ENCODE data around the gene GRB14. TPM values are rescaled to one million over a fixed set of nuclear protein-coding genes. Genes with fewer than 3 reads are reported as not detected.
A peak's percentile ranks its signal among the peaks of the same experiment; 100 is the strongest.

The GRB14 gene
- total RNA-seq, 2 experiments from 2014 or later: not detected

DNA sequence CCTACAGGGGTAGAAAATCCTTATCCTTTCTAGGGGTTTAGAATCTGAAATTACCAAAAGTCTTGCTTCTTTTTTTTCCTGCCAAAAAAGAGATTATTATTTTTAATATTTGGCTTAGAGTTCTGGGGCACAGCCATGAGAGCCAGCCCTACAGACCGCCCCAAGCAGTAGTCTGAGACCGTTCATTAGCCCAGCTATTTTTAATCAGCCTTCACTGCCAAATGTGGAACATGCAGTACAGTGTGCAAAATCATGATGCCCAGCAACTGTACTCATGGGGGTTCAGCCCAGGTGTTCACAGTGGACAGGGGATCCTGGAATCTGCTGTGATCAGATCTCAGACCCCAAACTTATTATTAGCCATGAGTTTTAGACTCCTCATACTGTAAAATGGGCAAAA, 60.4 kb downstream of the GRB14 start:
- no peak overlapping the region for H3K4me3 ChIP-seq (ENCODE audit: low read depth, low read length, poor library complexity, severe bottlenecking)
- no TSS peak for BruUV-seq (replicated peaks)
- CTCF ChIA-PET (ENCODE audit: unreplicated experiment): no interaction called here
- no peak overlapping the region for H2AFZ ChIP-seq (ENCODE audit: low read length)
- no peak overlapping the region for H3K27ac ChIP-seq (ENCODE audit: low read depth, low read length, poor library complexity, severe bottlenecking)
- TF ChIP-seq, protein P1, sequence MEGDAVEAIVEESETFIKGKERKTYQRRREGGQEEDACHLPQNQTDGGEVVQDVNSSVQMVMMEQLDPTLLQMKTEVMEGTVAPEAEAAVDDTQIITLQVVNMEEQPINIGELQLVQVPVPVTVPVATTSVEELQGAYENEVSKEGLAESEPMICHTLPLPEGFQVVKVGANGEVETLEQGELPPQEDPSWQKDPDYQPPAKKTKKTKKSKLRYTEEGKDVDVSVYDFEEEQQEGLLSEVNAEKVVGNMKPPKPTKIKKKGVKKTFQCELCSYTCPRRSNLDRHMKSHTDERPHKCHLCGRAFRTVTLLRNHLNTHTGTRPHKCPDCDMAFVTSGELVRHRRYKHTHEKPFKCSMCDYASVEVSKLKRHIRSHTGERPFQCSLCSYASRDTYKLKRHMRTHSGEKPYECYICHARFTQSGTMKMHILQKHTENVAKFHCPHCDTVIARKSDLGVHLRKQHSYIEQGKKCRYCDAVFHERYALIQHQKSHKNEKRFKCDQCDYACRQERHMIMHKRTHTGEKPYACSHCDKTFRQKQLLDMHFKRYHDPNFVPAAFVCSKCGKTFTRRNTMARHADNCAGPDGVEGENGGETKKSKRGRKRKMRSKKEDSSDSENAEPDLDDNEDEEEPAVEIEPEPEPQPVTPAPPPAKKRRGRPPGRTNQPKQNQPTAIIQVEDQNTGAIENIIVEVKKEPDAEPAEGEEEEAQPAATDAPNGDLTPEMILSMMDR (conservative IDR thresholded peaks at IDR 0.05; ENCODE audit: low read length): no peak
- H3K4me1 ChIP-seq (ENCODE audit: insufficient read depth, low read length, poor library complexity, severe bottlenecking): no peaks in the 10 kb centered on the region
- no peaks in the 10 kb centered on the region for H4K20me1 ChIP-seq (ENCODE audit: insufficient read depth, low read length)
- no peaks in the 10 kb centered on the region for H3K79me2 ChIP-seq (ENCODE audit: insufficient read depth, low read depth, low read length)
- no peak for DNase-seq (ENCODE audit: low spot score)
- H3K9me3 ChIP-seq (ENCODE audit: low read length): no peaks in the 10 kb centered on the region
- no peaks in the 10 kb centered on the region for H3K36me3 ChIP-seq (ENCODE audit: insufficient read depth, low read length)
- H3K4me2 ChIP-seq (ENCODE audit: low read length): no peak overlapping the region
- POLR2A ChIA-PET: interaction anchor here (0.6 to 1.4 kb wide), 4 partner anchors 35 to 1206 kb away, joined by 3 read pairs; no protein-coding TSS in a partner anchor
- no peaks in the 10 kb centered on the region for H3K9me2 ChIP-seq (ENCODE audit: insufficient read depth, low read length)
- intact Hi-C loops (cut with micrococcal nuclease; ENCODE audit: unreplicated experiment): loop anchor here (5.0 to 10.0 kb wide), 2 partner anchors 156 to 354 kb away; no protein-coding TSS in a partner anchor

DNA sequence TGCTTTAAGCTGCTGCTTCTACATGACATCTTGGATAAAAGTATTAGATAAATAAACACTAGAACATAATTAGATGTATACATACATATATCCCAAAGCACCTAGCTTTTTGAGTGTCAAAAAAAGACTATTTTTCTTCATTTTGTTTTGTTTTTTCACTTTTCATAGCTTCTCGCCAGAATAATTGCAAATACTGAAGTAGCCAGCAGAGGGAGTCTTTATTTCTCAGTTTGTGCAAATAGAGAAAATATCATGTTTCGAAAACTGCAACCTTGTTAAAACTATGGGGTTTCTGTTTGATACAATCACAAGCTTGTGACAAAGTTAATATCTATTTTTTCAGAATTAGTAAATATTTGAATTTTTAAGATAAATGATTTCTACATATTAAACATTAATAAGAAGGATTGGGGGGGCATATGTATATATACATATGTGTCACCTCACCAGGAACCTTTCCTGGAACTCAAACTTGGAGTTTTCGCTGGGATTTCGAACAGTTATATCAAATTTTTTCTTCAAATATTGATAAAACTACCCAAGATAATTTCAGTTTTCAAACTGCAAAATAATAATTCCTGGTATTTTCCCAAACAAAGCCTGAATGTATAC, 61.0 kb downstream of the GRB14 start:
- TF ChIP-seq, protein P1 (conservative IDR thresholded peaks at IDR 0.05; ENCODE audit: low read length): peak; percentile 87
- TF ChIP-seq EZH2phosphoT487 (IDR thresholded peaks at IDR 0.05; ENCODE audit: borderline replicate concordance, low read depth, low read length): no peak
- POLR2A ChIA-PET: interaction anchor here (0.6 to 1.4 kb wide), 4 partner anchors 36 to 459 kb away, joined by 3 to 5 read pairs (median 3); no protein-coding TSS in a partner anchor

DNA sequence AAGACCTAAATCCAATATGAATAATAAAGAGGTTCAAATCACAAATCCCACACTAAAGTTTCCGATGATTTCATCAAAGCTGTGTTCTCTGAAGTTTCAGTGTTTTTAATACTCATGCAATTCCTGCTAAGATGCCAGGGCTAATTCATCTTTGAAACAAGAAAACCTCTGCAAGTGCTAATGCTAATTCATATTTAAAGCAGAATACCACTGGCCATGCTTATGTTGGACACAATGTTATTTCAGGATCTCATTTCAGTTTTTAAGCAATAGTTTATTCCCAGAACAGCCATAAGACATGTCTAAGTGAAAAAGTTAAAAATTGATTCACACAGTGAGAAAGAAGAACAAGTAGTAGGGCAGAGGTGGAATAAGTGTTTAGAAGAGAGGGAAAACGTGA, 62.8 kb downstream of the GRB14 start:
- no peaks in the 10 kb centered on the region for H3K4me1 ChIP-seq (ENCODE audit: insufficient read depth, low read length, poor library complexity, severe bottlenecking)
- no TSS peak for BruUV-seq (replicated peaks)
- POLR2A ChIA-PET: no interaction called here

More for the DNA sequence above, 61.0 kb downstream of the GRB14 start:
- Histone ChIP-seq H3K79me2 (ENCODE audit: insufficient read depth, low read depth, low read length) (no peaks in the 10 kb centered on the region), H3K9me3 (ENCODE audit: low read length) (no peaks in the 10 kb centered on the region), H3K4me2 (ENCODE audit: low read length) (no peak overlapping the region), H3K4me3 (ENCODE audit: low read depth, low read length, poor library complexity, severe bottlenecking) (no peak overlapping the region), H3K36me3 (ENCODE audit: insufficient read depth, low read length) (no peaks in the 10 kb centered on the region), H3K4me1 (ENCODE audit: insufficient read depth, low read length, poor library complexity, severe bottlenecking) (no peaks in the 10 kb centered on the region), H4K20me1 (ENCODE audit: insufficient read depth, low read length) (no peaks in the 10 kb centered on the region), H3K27ac (ENCODE audit: low read depth, low read length, poor library complexity, severe bottlenecking) (no peak overlapping the region), H2AFZ (ENCODE audit: low read length) (no peak overlapping the region), H3K9me2 (ENCODE audit: insufficient read depth, low read length) (no peaks in the 10 kb centered on the region)
- no TSS peak for BruUV-seq (replicated peaks)
- CTCF ChIA-PET (ENCODE audit: unreplicated experiment): interaction anchor here (0.6 kb wide), 1 partner anchor 16 kb away, joined by 3 read pairs; no protein-coding TSS in a partner anchor
- peak; percentile 19 for DNase-seq (ENCODE audit: low spot score)
- intact Hi-C loops (cut with micrococcal nuclease; ENCODE audit: unreplicated experiment): loop anchor here (5.0 to 10.0 kb wide), 2 partner anchors 157 to 355 kb away; no protein-coding TSS in a partner anchor

More for the DNA sequence above, 62.8 kb downstream of the GRB14 start:
- intact Hi-C loops (cut with micrococcal nuclease; ENCODE audit: unreplicated experiment): no loop called here
- Histone ChIP-seq H3K4me2 (ENCODE audit: low read length) (no peak overlapping the region), H2AFZ (ENCODE audit: low read length) (no peak overlapping the region), H3K79me2 (ENCODE audit: insufficient read depth, low read depth, low read length) (no peaks in the 10 kb centered on the region), H4K20me1 (ENCODE audit: insufficient read depth, low read length) (no peaks in the 10 kb centered on the region), H3K9me2 (ENCODE audit: insufficient read depth, low read length) (no peaks in the 10 kb centered on the region), H3K9me3 (ENCODE audit: low read length) (no peaks in the 10 kb centered on the region), H3K4me3 (ENCODE audit: low read depth, low read length, poor library complexity, severe bottlenecking) (no peak overlapping the region), H3K27ac (ENCODE audit: low read depth, low read length, poor library complexity, severe bottlenecking) (no peak overlapping the region), H3K36me3 (ENCODE audit: insufficient read depth, low read length) (no peaks in the 10 kb centered on the region)
- CTCF ChIA-PET (ENCODE audit: unreplicated experiment): no interaction called here
- no peak for DNase-seq (ENCODE audit: low spot score)
- TF ChIP-seq, protein P1 (conservative IDR thresholded peaks at IDR 0.05; ENCODE audit: low read length): no peak
- no peak for TF ChIP-seq EZH2phosphoT487 (IDR thresholded peaks at IDR 0.05; ENCODE audit: borderline replicate concordance, low read depth, low read length)
